GM12874 (cell line): Measurements from ENCODE around the gene IRX3.

ENCODE experiments used
- TF ChIP-seq, protein P1 (sequence below): IDR thresholded peaks from 2 replicates; pipeline ENCODE4 v1.5.1; 2011; ENCODE audit warnings: low read depth, mild to moderate bottlenecking, control low read depth, low read length, moderate library complexity; ENCODE audit not compliant: insufficient read depth

Gene IRX3

DNA sequence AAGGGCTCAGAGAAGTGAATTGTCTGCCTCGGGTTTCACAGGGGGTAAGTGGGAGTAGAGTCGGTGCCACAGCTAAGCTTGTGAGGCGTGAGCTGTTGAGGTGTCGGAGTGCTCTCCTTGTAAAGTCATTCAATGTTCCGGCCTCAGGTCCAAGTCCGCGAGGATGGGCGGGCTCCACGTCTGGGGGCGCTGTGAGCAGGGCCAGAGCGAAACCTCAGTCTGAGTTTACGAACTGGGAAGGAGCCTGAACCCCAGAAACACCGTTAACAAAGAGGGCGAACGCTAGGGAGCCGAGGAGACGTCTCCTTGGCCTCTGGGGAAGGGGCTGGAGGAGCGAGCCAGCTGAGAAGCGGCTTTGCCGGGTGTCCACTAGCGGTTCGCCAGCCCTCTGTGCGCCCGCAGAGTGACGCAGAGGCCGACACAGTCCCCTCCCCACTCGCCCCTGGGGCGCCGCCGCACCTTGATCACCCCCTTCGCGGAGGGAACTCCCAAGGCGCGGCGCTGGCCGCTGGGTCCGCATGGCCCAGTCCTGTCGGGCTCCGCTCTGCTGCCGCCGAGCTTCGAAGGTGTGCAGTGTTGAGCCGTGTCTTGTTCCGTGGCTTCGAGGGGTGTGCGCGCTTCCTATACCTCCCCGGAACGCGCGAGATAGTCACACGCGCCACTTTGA, 4.9 kb downstream of the IRX3 start:
- TF ChIP-seq, protein P1, sequence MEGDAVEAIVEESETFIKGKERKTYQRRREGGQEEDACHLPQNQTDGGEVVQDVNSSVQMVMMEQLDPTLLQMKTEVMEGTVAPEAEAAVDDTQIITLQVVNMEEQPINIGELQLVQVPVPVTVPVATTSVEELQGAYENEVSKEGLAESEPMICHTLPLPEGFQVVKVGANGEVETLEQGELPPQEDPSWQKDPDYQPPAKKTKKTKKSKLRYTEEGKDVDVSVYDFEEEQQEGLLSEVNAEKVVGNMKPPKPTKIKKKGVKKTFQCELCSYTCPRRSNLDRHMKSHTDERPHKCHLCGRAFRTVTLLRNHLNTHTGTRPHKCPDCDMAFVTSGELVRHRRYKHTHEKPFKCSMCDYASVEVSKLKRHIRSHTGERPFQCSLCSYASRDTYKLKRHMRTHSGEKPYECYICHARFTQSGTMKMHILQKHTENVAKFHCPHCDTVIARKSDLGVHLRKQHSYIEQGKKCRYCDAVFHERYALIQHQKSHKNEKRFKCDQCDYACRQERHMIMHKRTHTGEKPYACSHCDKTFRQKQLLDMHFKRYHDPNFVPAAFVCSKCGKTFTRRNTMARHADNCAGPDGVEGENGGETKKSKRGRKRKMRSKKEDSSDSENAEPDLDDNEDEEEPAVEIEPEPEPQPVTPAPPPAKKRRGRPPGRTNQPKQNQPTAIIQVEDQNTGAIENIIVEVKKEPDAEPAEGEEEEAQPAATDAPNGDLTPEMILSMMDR: no peak

DNA sequence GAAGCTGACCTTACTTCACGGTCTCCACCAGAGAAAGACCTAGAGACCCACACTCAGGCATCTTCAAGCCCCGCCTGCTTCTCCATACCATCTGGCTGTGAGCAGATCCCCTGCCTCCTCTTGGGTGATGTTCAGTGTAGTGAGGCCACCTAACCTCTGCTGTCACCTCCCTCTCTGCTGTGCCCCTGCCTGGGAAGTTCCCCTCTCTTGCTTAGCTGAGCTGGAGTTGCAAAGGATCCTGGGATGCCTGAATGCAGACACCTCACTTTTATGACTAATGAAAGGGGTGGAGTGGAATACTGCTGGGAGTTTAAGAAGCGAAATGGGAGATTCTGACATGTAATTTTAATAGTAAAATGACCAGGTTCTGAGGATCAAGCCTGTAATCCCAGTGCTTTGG, 5.8 kb downstream of the IRX3 start:
- TF ChIP-seq, protein P1: no peak

GRCh38 chr16:54277845-54278703, 8.5 kb downstream of the IRX3 start:
- TF ChIP-seq, protein P1: no peak

- TF ChIP-seq, protein P1: no peak
Observed at GRCh38 chr16:54275956-54276355, 10.6 kb downstream of the IRX3 start.

DNA sequence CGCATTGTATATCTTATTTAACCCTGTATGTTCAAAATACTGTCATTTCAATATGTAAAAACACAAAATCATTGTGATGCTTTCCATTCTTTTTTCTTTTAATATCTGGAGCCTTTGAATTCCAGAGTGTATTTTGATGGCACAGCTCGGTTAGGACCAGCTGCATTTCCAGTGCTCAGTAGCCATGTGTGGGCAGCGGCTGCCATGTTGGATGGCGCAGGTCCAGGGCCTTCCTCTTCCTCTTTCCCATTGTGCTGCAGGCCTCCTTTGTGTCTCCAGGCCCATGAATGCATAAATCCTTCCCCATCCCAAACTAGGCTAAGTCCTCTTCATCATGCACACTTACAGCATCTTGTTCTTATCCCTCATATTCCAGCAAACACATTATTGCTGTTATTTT, 13.0 kb downstream of the IRX3 start:
- TF ChIP-seq, protein P1: no peak

- TF ChIP-seq, protein P1: no peak
Observed at GRCh38 chr16:54270711-54271110, 15.9 kb downstream of the IRX3 start.

- TF ChIP-seq, protein P1: no peak
Observed at GRCh38 chr16:54269461-54269860, 17.1 kb downstream of the IRX3 start.
